HepG2 (cell line): ENCODE measurements around the gene EBPL. TPM values are rescaled to one million over a fixed set of nuclear protein-coding genes. Genes with fewer than 3 reads are reported as not detected.

Source experiments
- EED ChIP-seq: sonication (generic); formaldehyde crosslinking; IDR thresholded peaks from 2 replicates; pipeline ENCODE4 v1.5.0; 2020; ENCODE audit warnings: mild to moderate bottlenecking, missing genetic modification reagents
- HNRNPLL ChIP-seq: fragments of 200-400 bp; formaldehyde crosslinking; IDR thresholded peaks from 2 replicates; pipeline ENCODE4 v1.6.1; 2017; ENCODE audit warnings: mild to moderate bottlenecking, low read depth, low read length; ENCODE audit not compliant: poor library complexity, severe bottlenecking
- MAF1 ChIP-seq: sonication (generic); formaldehyde crosslinking; IDR thresholded peaks from 2 replicates; pipeline ENCODE4 v1.5.0; 2020; ENCODE audit warnings: missing genetic modification reagents, borderline replicate concordance
- MBD4 ChIP-seq: IDR thresholded peaks from 2 replicates; pipeline ENCODE4 v1.6.1; 2012; ENCODE audit warnings: low read length, inconsistent platforms, borderline replicate concordance
- MED1 ChIP-seq: sonication (generic); formaldehyde crosslinking; IDR thresholded peaks from 2 replicates; pipeline ENCODE4 v1.4.0; 2020; ENCODE audit warnings: missing genetic modification reagents
- PRDM15 ChIP-seq: sonication (generic); formaldehyde crosslinking; IDR thresholded peaks from 2 replicates; pipeline ENCODE4 v1.4.0; 2020; ENCODE audit warnings: missing genetic modification reagents
- PTBP1 ChIP-seq: fragments of 200-400 bp; formaldehyde crosslinking; IDR thresholded peaks from 2 replicates; pipeline ENCODE4 v1.6.1; 2018; ENCODE audit warnings: low read length, low read depth; ENCODE audit not compliant: poor library complexity, severe bottlenecking
- SOX6 ChIP-seq, 2 experiments: fragments of 450-650 bp in 1 of 2; sonication (generic) in 1 of 2; formaldehyde crosslinking in 1 of 2; IDR thresholded peaks; 2 replicates each; pipeline versions ENCODE4 v1.4.0 to v1.6.1; 2017 to 2020; ENCODE audit warnings: antibody characterized with exemption in 1 of 2, mild to moderate bottlenecking in 1 of 2, missing genetic modification reagents in 1 of 2
- SP1 ChIP-seq, 2 experiments: fragments of 450-650 bp in 1 of 2; sonication (generic) in 1 of 2; formaldehyde crosslinking in 1 of 2; IDR thresholded peaks; 2 replicates each; pipeline versions ENCODE4 v1.4.0 to v1.6.1; 2016 to 2020; ENCODE audit warnings: missing genetic modification reagents in 1 of 2
- STAG1 ChIP-seq: sonication (generic); formaldehyde crosslinking; IDR thresholded peaks from 2 replicates; pipeline ENCODE4 v1.4.0; 2020; ENCODE audit warnings: missing genetic modification reagents
- TCF7L2 ChIP-seq: IDR thresholded peaks from 2 replicates; pipeline ENCODE4 v1.6.1; 2011; ENCODE audit warnings: mild to moderate bottlenecking, low read depth, low read length, moderate library complexity
- TMF1 ChIP-seq: sonication (generic); formaldehyde crosslinking; IDR thresholded peaks from 2 replicates; pipeline ENCODE4 v1.8.1; 2022; ENCODE audit warnings: low read depth, missing genetic modification reagents
- ZFP36L1 ChIP-seq: sonication (generic); formaldehyde crosslinking; IDR thresholded peaks from 2 replicates; pipeline ENCODE4 v1.8.0; 2022; ENCODE audit warnings: mild to moderate bottlenecking, missing genetic modification reagents, moderate library complexity
- ZMYM3 ChIP-seq: sonication (generic); formaldehyde crosslinking; IDR thresholded peaks from 2 replicates; pipeline ENCODE4 v1.5.1; 2020; ENCODE audit warnings: mild to moderate bottlenecking, missing genetic modification reagents
- ZNF276 ChIP-seq: sonication (generic); formaldehyde crosslinking; IDR thresholded peaks from 2 replicates; pipeline ENCODE4 v1.4.0; 2020; ENCODE audit warnings: mild to moderate bottlenecking, low read depth, missing genetic modification reagents
- ZNF609 ChIP-seq: sonication (generic); formaldehyde crosslinking; IDR thresholded peaks from 2 replicates; pipeline ENCODE4 v1.4.0; 2020; ENCODE audit warnings: mild to moderate bottlenecking, missing genetic modification reagents, borderline replicate concordance
- ZNF740 ChIP-seq: sonication (generic); formaldehyde crosslinking; IDR thresholded peaks from 2 replicates; pipeline ENCODE4 v1.4.0; 2020; ENCODE audit warnings: missing genetic modification reagents
- polyA plus RNA-seq, 8 experiments: library from polyadenylated mRNA; depleted of rRNA in 3 of 8; stranded (reverse) in 7 of 8; unstranded in 1 of 8; fragments of >200 nt; fragmentation: Illumina TruSeq in 4 of 8; extraction: Trizol in 4 of 8; gene quantifications; 2 replicates each; pipeline versions ENCODE4 v1.2.1 to v1.2.3, GENCODE V29; 2011 to 2016; ENCODE audit warnings: low read depth in 4 of 8, missing spikeins in 1 of 8, mixed read lengths in 1 of 8; ENCODE audit not compliant: insufficient read depth in 1 of 8
- total RNA-seq, 5 experiments: library from RNA; depleted of rRNA; stranded (reverse); fragments of >200 nt; fragmentation: Illumina TruSeq; extraction: Trizol; gene quantifications; 2 replicates each; pipeline ENCODE4 v1.2.3, GENCODE V29; 2016; ENCODE audit warnings: low read depth in 1 of 5

Gene EBPL
- total and polyA plus RNA-seq, 2 of the 13 experiments (the other 11 are each of a cell fraction or from before 2014, with no cell fraction given): 96.5 to 152 TPM

GRCh38 chr13:49690995-49691784, at the start of gene EBPL (continued):
- TF ChIP-seq ZMYM3 (CRISPR knock-in tag): peak; percentile 45; the same call in 1 of the 2 replicates
- TF ChIP-seq SOX6 (IDR thresholded peaks at IDR 0.05): no peak
- TF ChIP-seq SOX6 (CRISPR knock-in tag; IDR thresholded peaks at IDR 0.05): peak; percentile 66
- TF ChIP-seq PRDM15 (CRISPR knock-in tag): no peak; the same call in 1 of the 2 replicates
- peak; percentile 97 for TF ChIP-seq ZNF276 (CRISPR knock-in tag)
- TF ChIP-seq EED: peak; percentile 85; the same call in 1 of the 2 replicates
- TF ChIP-seq TCF7L2: no peak
- peak; percentile 90 for TF ChIP-seq ZFP36L1 (CRISPR knock-in tag)
- TF ChIP-seq MAF1: no peak; the same call in 1 of the 2 replicates
- TF ChIP-seq STAG1 (CRISPR knock-in tag): no peak
- no peak for TF ChIP-seq SP1 (IDR thresholded peaks at IDR 0.05)
- peak; percentile 91 for TF ChIP-seq SP1 (CRISPR knock-in tag; IDR thresholded peaks at IDR 0.05)
- TF ChIP-seq HNRNPLL: peak; percentile 83
- TF ChIP-seq MBD4: no peak
- TF ChIP-seq ZNF740 (CRISPR knock-in tag): peak; percentile 16; the same call in 1 of the 2 replicates
- peak; percentile 98 for TF ChIP-seq TMF1 (CRISPR knock-in tag)
- peak; percentile 74 for TF ChIP-seq MED1 (CRISPR knock-in tag)
- peak; percentile 49 for TF ChIP-seq ZNF609 (CRISPR knock-in tag)
- no peak for TF ChIP-seq PTBP1
